OCI-LY1 (cell line): ENCODE results near the gene PSMA7.

ENCODE experiments used
- H2AFZ ChIP-seq: fragments of 200-600 bp; sonication (generic), shearing (Covaris generic); 2 replicates; pipeline ENCODE4 v1.6.0; 2014; ENCODE audit warnings: antibody characterized with exemption, mild to moderate bottlenecking, low read length
- H3F3A ChIP-seq: fragments of 200-600 bp; sonication (generic), shearing (Covaris generic); 2 replicates; pipeline ENCODE4 v1.6.0; 2014; ENCODE audit warnings: mild to moderate bottlenecking, antibody characterized with exemption, low read length, moderate library complexity; ENCODE audit not compliant: insufficient read depth
- H3K27ac ChIP-seq: fragments of 200-600 bp; sonication (generic); 2 replicates; pipeline ENCODE4 v1.5.1; 2014; ENCODE audit warnings: low read length, mixed run types, mild to moderate bottlenecking, low read depth; ENCODE audit not compliant: poor library complexity, severe bottlenecking
- H3K27me3 ChIP-seq: fragments of 200-600 bp; sonication (generic); 2 replicates; pipeline ENCODE4 v1.6.0; 2014; ENCODE audit warnings: antibody characterized with exemption, mild to moderate bottlenecking, low read length, moderate library complexity; ENCODE audit not compliant: insufficient read depth
- H3K36me3 ChIP-seq: fragments of 200-600 bp; sonication (generic); 2 replicates; pipeline ENCODE4 v1.6.1; 2014; ENCODE audit warnings: mild to moderate bottlenecking, antibody characterized with exemption, low read length, moderate library complexity, mixed read lengths; ENCODE audit not compliant: insufficient read depth
- H3K4me1 ChIP-seq: fragments of 200-600 bp; sonication (generic); 2 replicates; pipeline ENCODE4 v1.5.1; 2014; ENCODE audit warnings: mild to moderate bottlenecking, low read length, moderate library complexity; ENCODE audit not compliant: insufficient read depth, severe bottlenecking
- H3K4me2 ChIP-seq: fragments of 200-600 bp; sonication (generic), shearing (Covaris generic); 2 replicates; pipeline ENCODE4 v1.6.1; 2014; ENCODE audit warnings: low read length
- H3K4me3 ChIP-seq: fragments of 200-600 bp; sonication (generic); 2 replicates; pipeline ENCODE4 v1.5.1; 2014; ENCODE audit warnings: low read length, low read depth, mild to moderate bottlenecking, mixed read lengths; ENCODE audit not compliant: poor library complexity, severe bottlenecking
- H3K79me2 ChIP-seq: fragments of 200-600 bp; shearing (Covaris generic); 2 replicates; pipeline ENCODE4 v1.6.1; 2016; ENCODE audit warnings: mixed run types, low read length, mixed read lengths; ENCODE audit not compliant: insufficient read depth
- H3K9ac ChIP-seq: fragments of 200-600 bp; sonication (generic), shearing (Covaris generic); 2 replicates; pipeline ENCODE4 v1.6.1; 2014; ENCODE audit warnings: mild to moderate bottlenecking, low read length, mixed read lengths
- H3K9me2 ChIP-seq: fragments of 200-600 bp; sonication (generic), shearing (Covaris generic); 2 replicates; pipeline ENCODE4 v1.6.1; 2014; ENCODE audit warnings: low read depth, mild to moderate bottlenecking, low read length, mixed read lengths
- H3K9me3 ChIP-seq: fragments of 200-600 bp; shearing (Covaris generic); 2 replicates; pipeline ENCODE4 v1.6.1; 2014; ENCODE audit warnings: low read length, mixed read lengths
- H4K20me1 ChIP-seq: fragments of 200-600 bp; sonication (generic), shearing (Covaris generic); 2 replicates; pipeline ENCODE4 v1.6.0; 2016; ENCODE audit warnings: mild to moderate bottlenecking, low read length; ENCODE audit not compliant: insufficient read depth
- EZH2 ChIP-seq: fragments of 200-600 bp; sonication (generic), shearing (Covaris generic); IDR thresholded peaks from 2 replicates; pipeline ENCODE4 v1.8.0; 2017; ENCODE audit warnings: borderline replicate concordance, mixed run types, mild to moderate bottlenecking, antibody characterized with exemption, low read length, moderate library complexity, mixed read lengths
- TF ChIP-seq, protein P1 (sequence below): fragments of 200-600 bp; sonication (generic), shearing (Covaris generic); IDR thresholded peaks from 2 replicates; pipeline ENCODE4 v1.5.1; 2017; ENCODE audit warnings: mild to moderate bottlenecking, antibody characterized with exemption, low read length, moderate library complexity, mixed read lengths

The PSMA7 gene

GRCh38 chr20:62190639-62191411 lies 47.6 kb upstream of the PSMA7 start:
- TF ChIP-seq EZH2, result no peak
- TF ChIP-seq, protein P1, sequence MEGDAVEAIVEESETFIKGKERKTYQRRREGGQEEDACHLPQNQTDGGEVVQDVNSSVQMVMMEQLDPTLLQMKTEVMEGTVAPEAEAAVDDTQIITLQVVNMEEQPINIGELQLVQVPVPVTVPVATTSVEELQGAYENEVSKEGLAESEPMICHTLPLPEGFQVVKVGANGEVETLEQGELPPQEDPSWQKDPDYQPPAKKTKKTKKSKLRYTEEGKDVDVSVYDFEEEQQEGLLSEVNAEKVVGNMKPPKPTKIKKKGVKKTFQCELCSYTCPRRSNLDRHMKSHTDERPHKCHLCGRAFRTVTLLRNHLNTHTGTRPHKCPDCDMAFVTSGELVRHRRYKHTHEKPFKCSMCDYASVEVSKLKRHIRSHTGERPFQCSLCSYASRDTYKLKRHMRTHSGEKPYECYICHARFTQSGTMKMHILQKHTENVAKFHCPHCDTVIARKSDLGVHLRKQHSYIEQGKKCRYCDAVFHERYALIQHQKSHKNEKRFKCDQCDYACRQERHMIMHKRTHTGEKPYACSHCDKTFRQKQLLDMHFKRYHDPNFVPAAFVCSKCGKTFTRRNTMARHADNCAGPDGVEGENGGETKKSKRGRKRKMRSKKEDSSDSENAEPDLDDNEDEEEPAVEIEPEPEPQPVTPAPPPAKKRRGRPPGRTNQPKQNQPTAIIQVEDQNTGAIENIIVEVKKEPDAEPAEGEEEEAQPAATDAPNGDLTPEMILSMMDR, result no peak
- no peaks in the 10 kb centered on the region for H3K27me3 ChIP-seq
- no peaks in the 10 kb centered on the region for H3F3A ChIP-seq
- H3K36me3 ChIP-seq, result peaks cover 18% of the 10 kb centered on the region; the same call in 1 of the 2 replicates
- no peaks in the 10 kb centered on the region for H3K9me2 ChIP-seq
- no peaks in the 10 kb centered on the region for H4K20me1 ChIP-seq
- H3K79me2 ChIP-seq, result peaks cover 27% of the 10 kb centered on the region
- H3K4me2 ChIP-seq, result no peak overlapping the region
- H3K4me1 ChIP-seq, result peaks cover 63% of the 10 kb centered on the region
- H3K27ac ChIP-seq, result no peak overlapping the region
- no peaks in the 10 kb centered on the region for H3K9me3 ChIP-seq
- no peak overlapping the region; the same call in 1 of the 2 replicates for H3K9ac ChIP-seq
- H3K4me3 ChIP-seq, result no peak overlapping the region
- no peak overlapping the region for H2AFZ ChIP-seq

DNA sequence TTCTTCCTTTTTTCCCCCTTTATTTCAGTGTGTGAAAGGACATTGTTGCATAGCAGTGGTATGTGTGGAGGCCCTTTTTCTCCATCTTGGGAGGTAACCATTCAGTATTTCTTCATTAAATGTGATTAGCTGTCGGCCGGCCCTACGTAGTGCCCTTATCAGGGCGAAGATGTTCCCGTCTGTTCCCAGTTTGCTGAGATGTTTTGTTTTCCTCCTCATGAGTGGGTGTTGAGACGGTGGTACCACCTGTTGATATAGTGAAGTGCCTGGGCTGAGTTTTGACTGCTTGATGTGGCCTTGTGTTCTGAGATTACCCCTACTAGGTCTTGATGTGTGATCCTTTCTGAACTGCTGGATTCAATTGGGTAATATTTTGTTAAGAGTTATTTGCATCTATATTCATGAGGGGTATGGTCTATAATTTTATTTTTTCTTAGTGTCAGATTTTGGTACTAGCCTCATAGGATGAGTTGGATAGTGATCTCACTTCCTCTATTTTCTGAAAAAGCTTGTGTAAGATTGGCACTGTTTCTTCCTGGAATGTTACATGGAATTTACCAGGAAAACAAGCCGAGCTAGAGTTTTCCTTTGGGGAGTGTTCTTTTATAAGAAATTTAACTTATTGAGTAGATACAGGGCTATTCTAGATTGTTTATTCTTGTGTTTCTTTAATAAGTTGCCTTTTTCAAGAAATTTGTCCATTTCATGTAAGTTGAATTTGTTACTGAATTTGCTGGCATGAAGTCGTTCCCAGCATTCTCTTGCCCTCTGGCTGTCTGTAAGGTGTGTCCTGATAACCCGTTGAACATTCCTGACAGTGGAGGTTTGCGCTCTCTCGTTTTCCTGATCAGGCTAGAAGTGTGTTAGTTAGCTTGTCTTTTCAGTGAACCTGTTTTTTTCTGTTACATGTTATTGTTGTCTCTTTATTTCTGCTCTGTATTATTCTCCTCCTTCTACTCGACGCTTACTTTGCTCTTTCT lies 44.0 kb upstream of the PSMA7 start:
- H4K20me1 ChIP-seq, result no peaks in the 10 kb centered on the region
- H3K27me3 ChIP-seq, result no peaks in the 10 kb centered on the region
- no peaks in the 10 kb centered on the region for H3K9me2 ChIP-seq
- peaks cover 51% of the 10 kb centered on the region for H3K4me1 ChIP-seq
- peaks cover 41% of the 10 kb centered on the region for H3K79me2 ChIP-seq
- H2AFZ ChIP-seq, result no peak overlapping the region
- peak overlapping the region; percentile 3; the same call in 1 of the 2 replicates for H3K4me2 ChIP-seq
- H3F3A ChIP-seq, result no peaks in the 10 kb centered on the region
- TF ChIP-seq, protein P1, result no peak
- no peak for TF ChIP-seq EZH2
- H3K9me3 ChIP-seq, result no peaks in the 10 kb centered on the region
- H3K27ac ChIP-seq, result peak overlapping the region; percentile 15
- 0 out of 2 replicates have a peak, but pooled peaks cover 7% of the 10 kb centered on the region for H3K36me3 ChIP-seq
- H3K9ac ChIP-seq, result no peak overlapping the region
- no peak overlapping the region for H3K4me3 ChIP-seq

GRCh38 chr20:62186096-62186426 lies 42.9 kb upstream of the PSMA7 start:
- no peaks in the 10 kb centered on the region for H3K9me2 ChIP-seq
- H2AFZ ChIP-seq, result no peak overlapping the region
- peaks cover 48% of the 10 kb centered on the region for H3K4me1 ChIP-seq
- H3K27me3 ChIP-seq, result no peaks in the 10 kb centered on the region
- no peaks in the 10 kb centered on the region for H3F3A ChIP-seq
- peaks cover 41% of the 10 kb centered on the region for H3K79me2 ChIP-seq
- H4K20me1 ChIP-seq, result no peaks in the 10 kb centered on the region
- no peaks in the 10 kb centered on the region for H3K9me3 ChIP-seq
- peak overlapping the region; percentile 50; the same call in 1 of the 2 replicates for H3K4me2 ChIP-seq
- H3K9ac ChIP-seq, result peak overlapping the region; percentile 6; the same call in 1 of the 2 replicates
- no peak for TF ChIP-seq EZH2
- TF ChIP-seq, protein P1, result no peak
- 0 out of 2 replicates have a peak, but pooled peaks cover 7% of the 10 kb centered on the region for H3K36me3 ChIP-seq
- peak overlapping the region; percentile 23 for H3K4me3 ChIP-seq
- H3K27ac ChIP-seq, result peak overlapping the region; percentile 40
